Colonic mucosa (tissue), 4 donors: ENCODE measurements around the gene GRIK4. TPM values are rescaled to one million over a fixed set of nuclear protein-coding genes. Genes with fewer than 3 reads are reported as not detected.

Source experiments
- DNase-seq: peaks from one replicate; pipeline ENCODE4 v3.0.0-alpha.2; 2020
- H3K27ac ChIP-seq: fragments of 200-600 bp; one replicate; pipeline ENCODE4 v1.8.0; 2021
- H3K27me3 ChIP-seq: fragments of 200-600 bp; one replicate; pipeline ENCODE4 v1.8.0; 2021
- H3K36me3 ChIP-seq: fragments of 200-600 bp; one replicate; pipeline ENCODE4 v1.8.0; 2021
- H3K4me1 ChIP-seq: fragments of 200-600 bp; one replicate; pipeline ENCODE4 v1.8.0; 2021; ENCODE audit warnings: mild to moderate bottlenecking
- H3K4me3 ChIP-seq: fragments of 200-600 bp; one replicate; pipeline ENCODE4 v1.8.0; 2021
- H3K9ac ChIP-seq, 2 donors: one replicate each; pipeline ENCODE4 v1.7.0; 2013; ENCODE audit warnings: control low read depth in 2 of 2, low read depth in 2 of 2, low read length in 2 of 2
- H3K9me3 ChIP-seq: fragments of 200-600 bp; one replicate; pipeline ENCODE4 v1.8.0; 2021
- CTCF ChIP-seq: fragments of 200-600 bp; IDR thresholded peaks from one replicate; pipeline ENCODE4 v1.8.0; 2022; ENCODE audit warnings: antibody characterized with exemption, mild to moderate bottlenecking
- intact Hi-C: fragments of 100-400 bp; cut with DNase I; formaldehyde crosslinking; loops from one replicate; pipeline ENCODE4 v1.14.1; 2022
- total RNA-seq, 2 donors: library from RNA; stranded (reverse); fragmentation: NEBNext Ultra II Directional in 1 of 2; extraction: Animal tissue kit (Norgen Biotek cat#: 25700) in 1 of 2; gene quantifications; one replicate each; pipeline ENCODE4 v1.2.1, GENCODE V29; 2021
- donor health status: healthy.
- donor health status: DM: no; HTN: no; CAD: no.
- donor health status: DM: no; HTN: no; CAD: no.

Gene GRIK4
- total RNA-seq, 2 donors from 2014 or later: 0.10 to 0.21 TPM

GRCh38 chr11:120527111-120527761 lies 15.7 kb downstream of the GRIK4 start:
- peaks cover 55% of the 10 kb centered on the region for H3K27me3 ChIP-seq
- no peak for DNase-seq
- H3K27ac ChIP-seq: no peak overlapping the region
- no peak overlapping the region for H3K4me3 ChIP-seq
- H3K9me3 ChIP-seq: no peaks in the 10 kb centered on the region
- intact Hi-C loops: no loop called here
- TF ChIP-seq CTCF: no peak
- no peaks in the 10 kb centered on the region for H3K36me3 ChIP-seq
- no peak overlapping the region for H3K9ac ChIP-seq
- no peaks in the 10 kb centered on the region for H3K4me1 ChIP-seq

- no peak for DNase-seq
- Histone ChIP-seq H3K9me3 (no peaks in the 10 kb centered on the region), H3K27me3 (peaks cover 43% of the 10 kb centered on the region), H3K27ac (no peak overlapping the region), H3K9ac (no peak overlapping the region), H3K4me1 (no peaks in the 10 kb centered on the region), H3K36me3 (no peaks in the 10 kb centered on the region), H3K4me3 (no peak overlapping the region)
- TF ChIP-seq CTCF: no peak
- intact Hi-C loops: no loop called here
Observed at GRCh38 chr11:120528749-120529148, 17.2 kb downstream of the GRIK4 start.

- no peak for TF ChIP-seq CTCF
- intact Hi-C loops: no loop called here
- Histone ChIP-seq H3K27me3 (peaks cover 40% of the 10 kb centered on the region), H3K4me1 (no peaks in the 10 kb centered on the region), H3K9me3 (no peaks in the 10 kb centered on the region), H3K4me3 (no peak overlapping the region), H3K9ac (no peak overlapping the region), H3K27ac (no peak overlapping the region), H3K36me3 (no peaks in the 10 kb centered on the region)
- DNase-seq: no peak
Observed at GRCh38 chr11:120529214-120529613, 17.7 kb downstream of the GRIK4 start.

GRCh38 chr11:120529911-120530310 lies 18.4 kb downstream of the GRIK4 start:
- no peaks in the 10 kb centered on the region for H3K36me3 ChIP-seq
- no peak overlapping the region for H3K4me3 ChIP-seq
- peaks cover 33% of the 10 kb centered on the region for H3K27me3 ChIP-seq
- H3K9me3 ChIP-seq: no peaks in the 10 kb centered on the region
- no peak for DNase-seq
- TF ChIP-seq CTCF: no peak
- intact Hi-C loops: no loop called here
- H3K27ac ChIP-seq: no peak overlapping the region
- H3K4me1 ChIP-seq: no peaks in the 10 kb centered on the region
- no peak overlapping the region for H3K9ac ChIP-seq

- peaks cover 26% of the 10 kb centered on the region for H3K27me3 ChIP-seq
- no peak overlapping the region for H3K9ac ChIP-seq
- no peak for DNase-seq
- intact Hi-C loops: no loop called here
- no peaks in the 10 kb centered on the region for H3K36me3 ChIP-seq
- TF ChIP-seq CTCF: no peak
- H3K4me1 ChIP-seq: no peaks in the 10 kb centered on the region
- H3K27ac ChIP-seq: no peak overlapping the region
- no peaks in the 10 kb centered on the region for H3K9me3 ChIP-seq
- H3K4me3 ChIP-seq: no peak overlapping the region
Observed at GRCh38 chr11:120532082-120532831, 20.7 kb downstream of the GRIK4 start.
